ENCODE measurements around the gene APOD.

Gene APOD

GRCh38 chr3:195526492-195526891, 57.2 kb downstream of the APOD start:
- DNase-seq (ENCODE audit: low read depth): no peak
- H3K4me3 ChIP-seq (ENCODE audit: low read depth, low read length): no peak overlapping the region
- no peak for TF ChIP-seq POLR2A (IDR thresholded peaks at IDR 0.05; ENCODE audit: extremely low read depth, insufficient read length)
- no peak for TF ChIP-seq MYC (IDR thresholded peaks at IDR 0.05; ENCODE audit: low read depth, low read length)
- TF ChIP-seq CTCF (IDR thresholded peaks at IDR 0.05; ENCODE audit: low read depth, low read length): no peak
- TF ChIP-seq MAX (IDR thresholded peaks at IDR 0.05; ENCODE audit: low read depth, low read length): no peak

- no peak overlapping the region for H3K4me3 ChIP-seq (ENCODE audit: low read depth, low read length)
- no peak for DNase-seq (ENCODE audit: low read depth)
- no peak for TF ChIP-seq CTCF (IDR thresholded peaks at IDR 0.05; ENCODE audit: low read depth, low read length)
- TF ChIP-seq MAX (IDR thresholded peaks at IDR 0.05; ENCODE audit: low read depth, low read length): no peak
- no peak for TF ChIP-seq POLR2A (IDR thresholded peaks at IDR 0.05; ENCODE audit: extremely low read depth, insufficient read length)
- TF ChIP-seq MYC (IDR thresholded peaks at IDR 0.05; ENCODE audit: low read depth, low read length): no peak
Measured at GRCh38 chr3:195524171-195524896, 59.4 kb downstream of the APOD start.

- no peak overlapping the region for H3K4me3 ChIP-seq (ENCODE audit: low read depth, low read length)
- DNase-seq (ENCODE audit: low read depth): peak; percentile 60
- peak; percentile 21 for TF ChIP-seq CTCF (IDR thresholded peaks at IDR 0.05; ENCODE audit: low read depth, low read length)
- no peak for TF ChIP-seq POLR2A (IDR thresholded peaks at IDR 0.05; ENCODE audit: extremely low read depth, insufficient read length)
Measured at GRCh38 chr3:195522254-195523023, 61.3 kb downstream of the APOD start.
